H1 (cell line): ENCODE results near the gene GLRB. TPM values are rescaled to one million over a fixed set of nuclear protein-coding genes. Genes with fewer than 3 reads are reported as not detected.

Source experiments
- CTCF ChIA-PET: fragments of 300-600 bp; sonication (Branson Sonifier 250); formaldehyde crosslinking; loops from one replicate; lab custom pipeline; 2021; ENCODE audit not compliant: partially characterized antibody; lab: Charles Lee
- POLR2A ChIA-PET: fragments of 300-600 bp; sonication (Branson Sonifier 250); formaldehyde crosslinking; loops from one replicate; lab custom pipeline; 2021; ENCODE audit warnings: inconsistent platforms; ENCODE audit not compliant: partially characterized antibody; lab: Charles Lee
- DNase-seq, 2 experiments: peaks; one replicate each; pipeline versions ENCODE4 v3.0.0 to v3.0.0-alpha.2; 2010 to 2022; ENCODE audit warnings: low spot score in 2 of 2, low read depth in 1 of 2, mixed read lengths in 1 of 2
- FAIRE-seq: peaks from 2 replicates; lab custom pipeline; 2011; peaks lifted over from hg19 to GRCh38; lab: Jason Lieb, UNC
- H2AFZ ChIP-seq: 2 replicates; pipeline ENCODE4 v1.8.1; 2012; ENCODE audit warnings: low read length, inconsistent platforms
- H2AK5ac ChIP-seq: 2 replicates; pipeline ENCODE4 v1.6.1; 2013; ENCODE audit warnings: low read depth, low read length
- H2BK120ac ChIP-seq: replicated peaks from 2 replicates; pipeline ENCODE3; 2013; ENCODE audit warnings: low read depth, low read length, inconsistent platforms
- H2BK12ac ChIP-seq: 2 replicates; pipeline ENCODE4 v1.6.1; 2013; ENCODE audit warnings: low read depth, low read length
- H2BK15ac ChIP-seq: 2 replicates; pipeline ENCODE4 v1.6.1; 2013; ENCODE audit warnings: low read length
- H2BK20ac ChIP-seq: 2 replicates; pipeline ENCODE4 v1.6.1; 2013; ENCODE audit warnings: low read length
- H2BK5ac ChIP-seq: 2 replicates; pipeline ENCODE4 v1.6.1; 2013; ENCODE audit warnings: low read depth, low read length
- H3K14ac ChIP-seq: 2 replicates; pipeline ENCODE4 v1.6.1; 2013; ENCODE audit warnings: inconsistent platforms; ENCODE audit not compliant: insufficient read length
- H3K18ac ChIP-seq: 2 replicates; pipeline ENCODE4 v1.6.1; 2013; ENCODE audit warnings: low read length; ENCODE audit errors: extremely low read depth
- H3K23ac ChIP-seq: 2 replicates; pipeline ENCODE4 v1.6.1; 2013; ENCODE audit warnings: inconsistent platforms; ENCODE audit not compliant: insufficient read length
- H3K23me2 ChIP-seq: 2 replicates; pipeline ENCODE4 v1.6.1; 2013; ENCODE audit warnings: low read depth, low read length
- H3K27ac ChIP-seq: 2 replicates; pipeline ENCODE4 v1.6.1; 2011; ENCODE audit warnings: low read depth, low read length, inconsistent platforms
- H3K27me3 ChIP-seq, 4 experiments: replicated peaks in 1 of 4; 1 replicate in 1 of 4; 2 replicates in 3 of 4; pipeline versions ENCODE4 v1.6.1 to v1.8.1; 2011 to 2013; ENCODE audit warnings: low read length in 3 of 4, mild to moderate bottlenecking in 3 of 4, inconsistent platforms in 2 of 4, mixed read lengths in 2 of 4, moderate library complexity in 1 of 4; ENCODE audit not compliant: control insufficient read depth in 3 of 4, insufficient read depth in 3 of 4; ENCODE audit errors: extremely low read depth in 1 of 4
- H3K36me3 ChIP-seq, 4 experiments: 2 replicates each; pipeline versions ENCODE4 v1.6.1 to v1.8.1; 2011 to 2013; ENCODE audit warnings: mild to moderate bottlenecking in 4 of 4, low read length in 3 of 4, moderate library complexity in 2 of 4, control low read depth in 1 of 4, inconsistent platforms in 1 of 4; ENCODE audit not compliant: insufficient read depth in 4 of 4, control insufficient read depth in 2 of 4
- H3K4ac ChIP-seq: replicated peaks from 2 replicates; pipeline ENCODE3; 2013; ENCODE audit warnings: low read length, low read depth, mixed read lengths, inconsistent platforms; ENCODE audit not compliant: insufficient read length
- H3K4me1 ChIP-seq, 4 experiments: replicated peaks in 1 of 4; 1 replicate in 1 of 4; 2 replicates in 3 of 4; pipeline versions ENCODE4 v1.6.1 to v1.8.1; 2011 to 2013; ENCODE audit warnings: low read length in 3 of 4, inconsistent platforms in 2 of 4, mixed read lengths in 1 of 4; ENCODE audit not compliant: insufficient read depth in 4 of 4, control insufficient read depth in 3 of 4
- H3K4me2 ChIP-seq, 2 experiments: 2 replicates each; pipeline versions ENCODE4 v1.6.1 to v1.8.1; 2011 to 2013; ENCODE audit warnings: low read depth in 2 of 2, low read length in 2 of 2, control low read depth in 1 of 2, inconsistent platforms in 1 of 2, mild to moderate bottlenecking in 1 of 2; ENCODE audit not compliant: insufficient read depth in 1 of 2
- H3K4me3 ChIP-seq, 4 experiments: fragments of 200-600, 300-600 bp in 1 of 4; sonication (generic), shearing (Covaris generic), sonication (Bioruptor Twin) in 1 of 4; 2 replicates each; pipeline versions ENCODE4 v1.5.1 to v1.8.1; 2011 to 2016; ENCODE audit warnings: low read length in 4 of 4, low read depth in 3 of 4, control low read depth in 2 of 4, inconsistent platforms in 2 of 4, mild to moderate bottlenecking in 2 of 4, mixed read lengths in 1 of 4, moderate library complexity in 1 of 4; ENCODE audit not compliant: insufficient read depth in 2 of 4; ENCODE audit errors: extremely low read depth in 1 of 4
- H3K56ac ChIP-seq: replicated peaks from 2 replicates; pipeline ENCODE3; 2013; ENCODE audit warnings: low read depth, mild to moderate bottlenecking, mixed read lengths, low read length, inconsistent platforms; ENCODE audit not compliant: insufficient read length
- H3K79me1 ChIP-seq: 2 replicates; pipeline ENCODE4 v1.6.1; 2013; ENCODE audit warnings: low read depth, low read length, control low read depth
- H3K79me2 ChIP-seq, 2 experiments: 2 replicates each; pipeline versions ENCODE4 v1.6.1 to v1.8.1; 2012 to 2013; ENCODE audit warnings: low read length in 2 of 2, mild to moderate bottlenecking in 2 of 2, inconsistent platforms in 1 of 2; ENCODE audit not compliant: insufficient read depth in 2 of 2, control insufficient read depth in 1 of 2
- H3K9ac ChIP-seq, 4 experiments: replicated peaks in 1 of 4; 1 replicate in 1 of 4; 2 replicates in 3 of 4; pipeline versions ENCODE4 v1.6.1 to v1.8.1; 2011 to 2013; ENCODE audit warnings: low read depth in 3 of 4, low read length in 3 of 4, control low read depth in 2 of 4, mild to moderate bottlenecking in 2 of 4, moderate library complexity in 2 of 4, inconsistent platforms in 1 of 4; ENCODE audit errors: extremely low read depth in 1 of 4
- H3K9me3 ChIP-seq, 2 experiments: 2 replicates each; pipeline versions ENCODE4 v1.6.1 to v1.8.1; 2012 to 2013; ENCODE audit warnings: mild to moderate bottlenecking in 2 of 2, moderate library complexity in 2 of 2, control low read depth in 1 of 2, inconsistent platforms in 1 of 2, low read depth in 1 of 2, low read length in 1 of 2, mixed read lengths in 1 of 2; ENCODE audit not compliant: insufficient read depth in 2 of 2
- H4K20me1 ChIP-seq, 2 experiments: replicated peaks in 1 of 2; 2 replicates each; pipeline versions ENCODE3 to v1.8.1; 2011 to 2013; ENCODE audit warnings: inconsistent platforms in 2 of 2, low read length in 2 of 2, mild to moderate bottlenecking in 1 of 2; ENCODE audit not compliant: insufficient read depth in 2 of 2, control insufficient read depth in 1 of 2
- H4K5ac ChIP-seq: 2 replicates; pipeline ENCODE4 v1.6.1; 2013; ENCODE audit warnings: low read length, low read depth, mixed read lengths, inconsistent platforms; ENCODE audit not compliant: insufficient read length
- H4K8ac ChIP-seq: 2 replicates; pipeline ENCODE4 v1.8.0; 2013; ENCODE audit warnings: mild to moderate bottlenecking, moderate library complexity, low read length, inconsistent platforms; ENCODE audit not compliant: insufficient read depth; ENCODE audit errors: extremely low read depth
- H4K91ac ChIP-seq: replicated peaks from 2 replicates; pipeline ENCODE3; 2013; ENCODE audit warnings: low read length, mixed read lengths, inconsistent platforms; ENCODE audit not compliant: insufficient read length
- BRCA1 ChIP-seq: IDR thresholded peaks from 2 replicates; pipeline ENCODE4 v1.6.1; 2012; ENCODE audit warnings: low read depth, low read length, improper control_type of control experiment
- CBX8 ChIP-seq: fragments of 300-800, 300-1000 bp; sonication (generic); IDR thresholded peaks from 2 replicates; pipeline ENCODE4 v1.7.1; 2016; ENCODE audit warnings: low read depth, low read length, borderline replicate concordance
- E2F6 ChIP-seq: IDR thresholded peaks from 2 replicates; pipeline ENCODE4 v1.6.1; 2012; ENCODE audit warnings: inconsistent platforms
- GTF2F1 ChIP-seq: IDR thresholded peaks from 2 replicates; pipeline ENCODE4 v1.6.1; 2012; ENCODE audit warnings: low read depth, low read length, improper control_type of control experiment, borderline replicate concordance
- HDAC2 ChIP-seq, 2 experiments: fragments of 300-600 bp in 1 of 2; sonication (generic) in 1 of 2; IDR thresholded peaks; 2 replicates each; pipeline ENCODE4 v1.6.1; 2011 to 2012; ENCODE audit warnings: low read depth in 2 of 2, low read length in 2 of 2, mild to moderate bottlenecking in 2 of 2, moderate library complexity in 2 of 2, borderline replicate concordance in 1 of 2, inconsistent platforms in 1 of 2
- MAFK ChIP-seq: IDR thresholded peaks from 2 replicates; pipeline ENCODE4 v1.6.1; 2012; ENCODE audit warnings: low read depth, mild to moderate bottlenecking, improper control_type of control experiment, low read length
- MAX ChIP-seq: IDR thresholded peaks from 2 replicates; pipeline ENCODE4 v1.6.1; 2012; ENCODE audit warnings: inconsistent platforms
- NANOG ChIP-seq: IDR thresholded peaks from 2 replicates; pipeline ENCODE4 v1.6.1; 2011; ENCODE audit warnings: low read length, low read depth, mild to moderate bottlenecking, inconsistent platforms; ENCODE audit not compliant: insufficient read depth, poor library complexity, severe bottlenecking
- POLR2AphosphoS5 ChIP-seq: IDR thresholded peaks from 2 replicates; pipeline ENCODE4 v1.6.1; 2011; ENCODE audit warnings: low read depth, low read length
- RAD21 ChIP-seq, 2 experiments: IDR thresholded peaks in 1 of 2; conservative IDR thresholded peaks in 1 of 2; 2 replicates each; pipeline ENCODE4 v1.6.1; 2011; ENCODE audit warnings: low read depth in 2 of 2, low read length in 2 of 2, improper control_type of control experiment in 1 of 2, inconsistent platforms in 1 of 2, mild to moderate bottlenecking in 1 of 2, moderate library complexity in 1 of 2
- RNF2 ChIP-seq: fragments of 200-900, 300-1000 bp; sonication (generic); IDR thresholded peaks from 2 replicates; pipeline ENCODE4 v1.7.1; 2016; ENCODE audit warnings: borderline replicate concordance, low read depth, mild to moderate bottlenecking, antibody characterized with exemption, low read length; ENCODE audit not compliant: poor library complexity, severe bottlenecking; ENCODE audit errors: missing control alignments
- polyA plus RNA-seq, 7 experiments: library from polyadenylated mRNA; depleted of rRNA in 3 of 7; stranded (reverse) in 5 of 7; unstranded in 2 of 7; fragments of >200 nt in 5 of 7; fragments of 200-250 nt in 2 of 7; gene quantifications; 1 replicate in 5 of 7; 2 replicates in 1 of 7; 4 replicates in 1 of 7; pipeline versions ENCODE4 v1.2.1 to v1.2.3, GENCODE V29; 2011 to 2013; ENCODE audit warnings: missing spikeins in 2 of 7, mixed read lengths in 2 of 7
- total RNA-seq: library from RNA; stranded (reverse); fragmentation: NEBNext Ultra II Directional; extraction: Animal tissue kit (Norgen Biotek cat#: 25700); gene quantifications from 2 replicates; pipeline ENCODE4 v1.2.1, GENCODE V29; 2021

Gene GLRB
- total and polyA plus RNA-seq, 2 of the 8 experiments (the other 6 are each of a cell fraction or from before 2014, with no cell fraction given): 0.33 to 1.1 TPM

DNA sequence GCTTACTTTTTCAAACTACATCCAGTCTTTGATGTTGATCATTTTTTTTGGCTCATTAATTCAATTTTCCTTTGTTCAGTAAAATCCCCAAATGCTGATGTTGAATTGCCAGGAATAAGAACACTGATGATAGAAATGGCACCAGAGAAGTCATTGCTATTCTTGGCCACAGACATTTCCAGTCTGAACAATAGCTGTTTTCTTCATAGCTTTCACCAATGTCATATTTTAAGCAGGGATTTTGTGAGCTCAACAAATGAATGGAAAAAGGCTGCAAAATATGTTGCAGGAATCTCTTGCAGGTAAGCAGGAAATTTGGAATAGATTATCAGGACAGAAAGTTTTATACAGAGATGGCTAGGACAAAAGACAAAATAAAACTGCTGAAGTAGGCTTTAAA, 40.5 kb upstream of the GLRB start (continued):
- no peak for TF ChIP-seq GTF2F1

DNA sequence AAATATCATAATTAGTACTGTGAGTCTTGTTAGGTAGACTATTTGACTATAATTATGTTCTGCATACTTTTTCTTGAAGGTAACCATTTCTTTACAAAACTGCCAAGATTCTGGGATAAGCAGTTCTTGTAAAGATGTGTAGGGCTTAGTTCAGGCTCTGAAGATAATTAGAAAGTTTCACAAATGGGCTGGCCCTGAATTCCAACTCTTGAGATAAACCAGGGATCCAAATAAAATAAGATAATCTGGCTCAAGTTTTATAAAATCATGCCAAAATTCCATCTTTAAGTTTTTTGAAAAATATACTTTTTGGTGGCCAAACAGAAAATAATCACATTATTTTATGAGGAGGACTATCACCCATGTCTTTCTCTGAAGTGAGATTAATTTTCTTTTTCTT, 35.5 kb upstream of the GLRB start:
- Histone ChIP-seq H3K4ac (no peak overlapping the region), H3K27ac (no peak overlapping the region), H3K36me3 (no peaks in the 10 kb centered on the region), H2BK15ac (no peak overlapping the region), H2BK12ac (no peak overlapping the region), H3K9me3 (no peaks in the 10 kb centered on the region), H3K14ac (no peak overlapping the region), H3K9ac (no peak overlapping the region), H3K79me1 (no peaks in the 10 kb centered on the region), H2BK120ac (no peak overlapping the region), H2AFZ (no peak overlapping the region), H3K4me2 (no peak overlapping the region), H3K4me1 (no peaks in the 10 kb centered on the region), H4K20me1 (no peaks in the 10 kb centered on the region), H3K27me3 (no peaks in the 10 kb centered on the region), H3K18ac (no peak overlapping the region), H3K79me2 (no peaks in the 10 kb centered on the region), H2BK20ac (no peak overlapping the region), H3K56ac (no peak overlapping the region), H2BK5ac (no peak overlapping the region), H3K4me3 (no peak overlapping the region), H2AK5ac (no peak overlapping the region), H3K23me2 (no peaks in the 10 kb centered on the region), H3K23ac (no peak overlapping the region), H4K91ac (no peak overlapping the region), H4K5ac (no peak overlapping the region), H4K8ac (no peak overlapping the region)
- FAIRE-seq: no peak
- DNase-seq: no peak
- CTCF ChIA-PET: no interaction called here
- POLR2A ChIA-PET: no interaction called here
- no peak for TF ChIP-seq MAFK
- TF ChIP-seq RNF2: no peak
- TF ChIP-seq POLR2AphosphoS5: no peak
- TF ChIP-seq CBX8: no peak
- TF ChIP-seq BRCA1: no peak
- TF ChIP-seq RAD21 (IDR thresholded peaks at IDR 0.05 in 1 of 2, conservative IDR thresholded peaks at IDR 0.05 in 1 of 2; ENCODE audit: low read depth in 2 of 2, low read length in 2 of 2): no peak
- no peak for TF ChIP-seq E2F6
- no peak for TF ChIP-seq HDAC2 (IDR thresholded peaks at IDR 0.05; ENCODE audit: borderline replicate concordance in 1 of 2, low read depth in 2 of 2, low read length in 2 of 2)
- no peak for TF ChIP-seq NANOG
- TF ChIP-seq GTF2F1: no peak
- TF ChIP-seq MAX: no peak
